ENCODE data around the gene TCF12.

The TCF12 gene

GRCh38 chr15:56918046-56918938 is at the start of gene TCF12:
TSS of gene TCF12 (plus strand) at chr15:56918644. CDS start at chr15:56919914, 1,270 bp downstream.
- DNase-seq (ENCODE audit: low read depth), result peak; percentile 98
- peak within 1 kb of the TSS; percentile 97 for H3K9ac ChIP-seq (ENCODE audit: low read length)
- H3K4me1 ChIP-seq (ENCODE audit: control insufficient read depth, insufficient read depth, low read length), result peaks cover 20% of the 10 kb centered on the region

GRCh38 chr15:56869573-56869972 is 48.9 kb upstream of the TCF12 start:
- DNase-seq (ENCODE audit: low read depth), result peak; percentile 31
- Histone ChIP-seq H3K9ac (ENCODE audit: low read length) (no peak overlapping the region), H3K4me1 (ENCODE audit: control insufficient read depth, insufficient read depth, low read length) (peaks cover 10% of the 10 kb centered on the region)

More at GRCh38 chr15:56918046-56918938, at the start of gene TCF12:
- Histone ChIP-seq H3K27me3 (replicated peaks; ENCODE audit: control insufficient read depth, insufficient read depth, low read length) (no peaks in the 10 kb centered on the region), H3K9me3 (ENCODE audit: control insufficient read depth, low read length) (no peaks in the 10 kb centered on the region), H3K36me3 (ENCODE audit: control insufficient read depth, insufficient read depth, low read length, severe bottlenecking) (peaks cover 15% of the 10 kb centered on the region), H3K4me3 (ENCODE audit: low read length) (peak within 1 kb of the TSS; percentile 98)

GRCh38 chr15:56871185-56871584 is 47.3 kb upstream of the TCF12 start:
- H3K4me1 ChIP-seq (ENCODE audit: control insufficient read depth, insufficient read depth, low read length), result peaks cover 10% of the 10 kb centered on the region
- H3K27me3 ChIP-seq (replicated peaks; ENCODE audit: control insufficient read depth, insufficient read depth, low read length), result no peaks in the 10 kb centered on the region
- H3K9me3 ChIP-seq (ENCODE audit: control insufficient read depth, low read length), result no peaks in the 10 kb centered on the region
- no peak overlapping the region for H3K9ac ChIP-seq (ENCODE audit: low read length)
- peak; percentile 77 for DNase-seq (ENCODE audit: low read depth)
- H3K36me3 ChIP-seq (ENCODE audit: control insufficient read depth, insufficient read depth, low read length, severe bottlenecking), result no peaks in the 10 kb centered on the region
- no peak overlapping the region for H3K4me3 ChIP-seq (ENCODE audit: low read length)

More at GRCh38 chr15:56869573-56869972, 48.9 kb upstream of the TCF12 start:
- no peaks in the 10 kb centered on the region for H3K9me3 ChIP-seq (ENCODE audit: control insufficient read depth, low read length)
- no peaks in the 10 kb centered on the region for H3K27me3 ChIP-seq (replicated peaks; ENCODE audit: control insufficient read depth, insufficient read depth, low read length)
- no peak overlapping the region for H3K4me3 ChIP-seq (ENCODE audit: low read length)
- no peaks in the 10 kb centered on the region for H3K36me3 ChIP-seq (ENCODE audit: control insufficient read depth, insufficient read depth, low read length, severe bottlenecking)

GRCh38 chr15:56871867-56872266 is 46.6 kb upstream of the TCF12 start:
- H3K27me3 ChIP-seq (replicated peaks; ENCODE audit: control insufficient read depth, insufficient read depth, low read length), result no peaks in the 10 kb centered on the region
- H3K4me1 ChIP-seq (ENCODE audit: control insufficient read depth, insufficient read depth, low read length), result peaks cover 10% of the 10 kb centered on the region
- no peak overlapping the region for H3K9ac ChIP-seq (ENCODE audit: low read length)
- no peak for DNase-seq (ENCODE audit: low read depth)
- H3K9me3 ChIP-seq (ENCODE audit: control insufficient read depth, low read length), result no peaks in the 10 kb centered on the region
- no peaks in the 10 kb centered on the region for H3K36me3 ChIP-seq (ENCODE audit: control insufficient read depth, insufficient read depth, low read length, severe bottlenecking)
- H3K4me3 ChIP-seq (ENCODE audit: low read length), result no peak overlapping the region

- DNase-seq (ENCODE audit: low read depth), result peak; percentile 13
- H3K4me1 ChIP-seq (ENCODE audit: control insufficient read depth, insufficient read depth, low read length), result peaks cover 5% of the 10 kb centered on the region
- no peak overlapping the region for H3K9ac ChIP-seq (ENCODE audit: low read length)
- no peaks in the 10 kb centered on the region for H3K27me3 ChIP-seq (replicated peaks; ENCODE audit: control insufficient read depth, insufficient read depth, low read length)
- H3K4me3 ChIP-seq (ENCODE audit: low read length), result no peak overlapping the region
- no peaks in the 10 kb centered on the region for H3K36me3 ChIP-seq (ENCODE audit: control insufficient read depth, insufficient read depth, low read length, severe bottlenecking)
- H3K9me3 ChIP-seq (ENCODE audit: control insufficient read depth, low read length), result no peaks in the 10 kb centered on the region
These were observed 41.0 kb upstream of the TCF12 start for GRCh38 chr15:56877255-56877970.

GRCh38 chr15:56879502-56879901 is 38.9 kb upstream of the TCF12 start:
- no peak overlapping the region for H3K9ac ChIP-seq (ENCODE audit: low read length)
- H3K27me3 ChIP-seq (replicated peaks; ENCODE audit: control insufficient read depth, insufficient read depth, low read length), result no peaks in the 10 kb centered on the region
- H3K36me3 ChIP-seq (ENCODE audit: control insufficient read depth, insufficient read depth, low read length, severe bottlenecking), result no peaks in the 10 kb centered on the region
- H3K4me3 ChIP-seq (ENCODE audit: low read length), result no peak overlapping the region
- H3K9me3 ChIP-seq (ENCODE audit: control insufficient read depth, low read length), result no peaks in the 10 kb centered on the region
- no peak for DNase-seq (ENCODE audit: low read depth)
- H3K4me1 ChIP-seq (ENCODE audit: control insufficient read depth, insufficient read depth, low read length), result peaks cover 5% of the 10 kb centered on the region

GRCh38 chr15:56883088-56883487 is 35.4 kb upstream of the TCF12 start:
- no peak for DNase-seq (ENCODE audit: low read depth)
- no peak overlapping the region for H3K9ac ChIP-seq (ENCODE audit: low read length)
- no peaks in the 10 kb centered on the region for H3K27me3 ChIP-seq (replicated peaks; ENCODE audit: control insufficient read depth, insufficient read depth, low read length)
- H3K4me1 ChIP-seq (ENCODE audit: control insufficient read depth, insufficient read depth, low read length), result peaks cover 14% of the 10 kb centered on the region
- no peaks in the 10 kb centered on the region for H3K9me3 ChIP-seq (ENCODE audit: control insufficient read depth, low read length)
- no peak overlapping the region for H3K4me3 ChIP-seq (ENCODE audit: low read length)
- no peaks in the 10 kb centered on the region for H3K36me3 ChIP-seq (ENCODE audit: control insufficient read depth, insufficient read depth, low read length, severe bottlenecking)

GRCh38 chr15:56886363-56886931 is 32.0 kb upstream of the TCF12 start:
- no peaks in the 10 kb centered on the region for H3K9me3 ChIP-seq (ENCODE audit: control insufficient read depth, low read length)
- H3K4me1 ChIP-seq (ENCODE audit: control insufficient read depth, insufficient read depth, low read length), result peaks cover 18% of the 10 kb centered on the region
- no peak for DNase-seq (ENCODE audit: low read depth)
- H3K36me3 ChIP-seq (ENCODE audit: control insufficient read depth, insufficient read depth, low read length, severe bottlenecking), result no peaks in the 10 kb centered on the region
- H3K27me3 ChIP-seq (replicated peaks; ENCODE audit: control insufficient read depth, insufficient read depth, low read length), result no peaks in the 10 kb centered on the region
- peak overlapping the region; percentile 80 for H3K4me3 ChIP-seq (ENCODE audit: low read length)
- H3K9ac ChIP-seq (ENCODE audit: low read length), result peak overlapping the region; percentile 87

GRCh38 chr15:56886932-56887781 is 31.3 kb upstream of the TCF12 start:
- Histone ChIP-seq H3K4me1 (ENCODE audit: control insufficient read depth, insufficient read depth, low read length) (peaks cover 18% of the 10 kb centered on the region), H3K4me3 (ENCODE audit: low read length) (peak overlapping the region; percentile 80), H3K9ac (ENCODE audit: low read length) (peak overlapping the region; percentile 87), H3K27me3 (replicated peaks; ENCODE audit: control insufficient read depth, insufficient read depth, low read length) (no peaks in the 10 kb centered on the region), H3K36me3 (ENCODE audit: control insufficient read depth, insufficient read depth, low read length, severe bottlenecking) (no peaks in the 10 kb centered on the region), H3K9me3 (ENCODE audit: control insufficient read depth, low read length) (no peaks in the 10 kb centered on the region)
- DNase-seq (ENCODE audit: low read depth), result peak; percentile 99

- DNase-seq (ENCODE audit: low read depth), result no peak
- Histone ChIP-seq H3K27me3 (replicated peaks; ENCODE audit: control insufficient read depth, insufficient read depth, low read length) (no peaks in the 10 kb centered on the region), H3K9ac (ENCODE audit: low read length) (peak overlapping the region; percentile 87), H3K4me3 (ENCODE audit: low read length) (peak overlapping the region; percentile 80), H3K36me3 (ENCODE audit: control insufficient read depth, insufficient read depth, low read length, severe bottlenecking) (no peaks in the 10 kb centered on the region), H3K9me3 (ENCODE audit: control insufficient read depth, low read length) (no peaks in the 10 kb centered on the region), H3K4me1 (ENCODE audit: control insufficient read depth, insufficient read depth, low read length) (peaks cover 18% of the 10 kb centered on the region)
These were observed 30.5 kb upstream of the TCF12 start for GRCh38 chr15:56887782-56888438.
